ENCODE data around the gene SLC25A19.
"Not testable (repeated sequence)": the region's sequence is repeated elsewhere in the genome, so short reads cannot be mapped to it uniquely, and the experiment has no call there.

Gene SLC25A19

DNA sequence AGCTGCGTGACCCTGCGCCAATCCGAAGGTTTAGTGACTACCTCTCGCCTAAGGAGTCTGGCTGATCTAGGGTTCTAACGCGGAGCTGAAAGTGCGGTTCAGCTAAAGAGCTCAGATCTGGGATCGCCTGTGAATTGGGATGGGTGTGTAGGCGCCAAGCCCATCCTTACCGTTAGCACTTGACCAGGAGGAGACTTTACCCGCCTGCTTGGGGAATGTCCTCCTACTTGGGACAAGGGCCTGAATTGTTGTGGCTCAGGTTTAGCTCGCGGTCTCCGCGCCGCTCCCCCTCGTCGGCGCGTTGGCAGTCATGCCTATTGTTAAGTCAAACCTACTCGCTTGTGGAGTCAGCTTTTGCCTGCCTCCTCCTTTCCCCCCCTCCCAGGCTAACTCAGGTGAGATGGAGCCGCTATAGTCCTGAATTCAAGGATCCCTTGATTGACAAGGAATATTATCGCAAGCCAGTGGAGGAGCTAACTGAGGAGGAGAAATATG, 27.1 kb downstream of the SLC25A19 start:
- in situ Hi-C loops (cut with HindIII; ENCODE audit: low pct_ligation_motif_present, low sequenced_read_pairs) = no loop called here
- Histone ChIP-seq H3K36me3 (replicated peaks) (peaks cover 17% of the 10 kb centered on the region), H3K27ac (peak overlapping the region; percentile 99), H3K27me3 (replicated peaks) (no peaks in the 10 kb centered on the region), H3K4me3 (ENCODE audit: low read depth, low read length) (peak overlapping the region; percentile 92)
- no peak for DNase-seq
- TF ChIP-seq, protein P1, sequence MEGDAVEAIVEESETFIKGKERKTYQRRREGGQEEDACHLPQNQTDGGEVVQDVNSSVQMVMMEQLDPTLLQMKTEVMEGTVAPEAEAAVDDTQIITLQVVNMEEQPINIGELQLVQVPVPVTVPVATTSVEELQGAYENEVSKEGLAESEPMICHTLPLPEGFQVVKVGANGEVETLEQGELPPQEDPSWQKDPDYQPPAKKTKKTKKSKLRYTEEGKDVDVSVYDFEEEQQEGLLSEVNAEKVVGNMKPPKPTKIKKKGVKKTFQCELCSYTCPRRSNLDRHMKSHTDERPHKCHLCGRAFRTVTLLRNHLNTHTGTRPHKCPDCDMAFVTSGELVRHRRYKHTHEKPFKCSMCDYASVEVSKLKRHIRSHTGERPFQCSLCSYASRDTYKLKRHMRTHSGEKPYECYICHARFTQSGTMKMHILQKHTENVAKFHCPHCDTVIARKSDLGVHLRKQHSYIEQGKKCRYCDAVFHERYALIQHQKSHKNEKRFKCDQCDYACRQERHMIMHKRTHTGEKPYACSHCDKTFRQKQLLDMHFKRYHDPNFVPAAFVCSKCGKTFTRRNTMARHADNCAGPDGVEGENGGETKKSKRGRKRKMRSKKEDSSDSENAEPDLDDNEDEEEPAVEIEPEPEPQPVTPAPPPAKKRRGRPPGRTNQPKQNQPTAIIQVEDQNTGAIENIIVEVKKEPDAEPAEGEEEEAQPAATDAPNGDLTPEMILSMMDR (IDR thresholded peaks at IDR 0.05; ENCODE audit: low read depth, low read length, missing control alignments) = no peak

DNA sequence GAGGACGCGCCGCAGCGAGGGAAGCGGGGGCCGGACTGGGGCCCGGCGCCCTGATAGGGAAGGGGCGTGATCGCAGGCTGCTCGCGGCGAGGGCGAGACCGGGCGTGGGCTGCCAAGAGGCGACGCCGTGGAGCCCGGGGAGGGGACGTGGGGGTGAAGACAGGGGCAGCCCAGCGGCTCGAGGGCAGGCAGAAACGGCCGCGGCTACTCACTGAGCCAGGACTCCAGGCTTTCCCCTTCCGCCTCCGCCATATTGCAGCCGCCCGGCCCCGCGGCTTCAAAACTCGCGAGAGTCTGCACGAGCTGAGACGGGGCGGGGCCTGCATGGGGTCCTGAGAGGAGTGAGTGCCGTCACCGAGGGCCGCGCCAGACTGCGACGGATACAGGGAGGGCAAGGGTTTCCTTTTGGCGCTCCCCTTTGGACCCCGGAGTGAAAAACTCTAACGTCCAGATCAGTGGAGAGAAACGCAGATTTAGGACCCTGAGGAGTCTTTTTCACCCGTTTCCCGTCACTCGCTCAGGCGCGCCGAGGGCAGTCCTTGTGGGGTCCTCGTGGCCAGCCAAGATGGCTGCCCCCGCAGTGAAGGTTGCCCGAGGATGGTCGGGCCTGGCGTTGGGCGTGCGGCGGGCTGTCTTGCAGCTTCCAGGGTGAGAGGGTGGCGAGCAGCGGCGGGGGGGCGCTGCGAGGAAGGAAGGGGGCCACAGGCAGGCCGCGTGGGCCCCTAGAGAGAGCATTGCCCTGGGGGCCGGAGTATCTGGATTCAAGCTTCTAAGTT, 27.7 kb downstream of the SLC25A19 start, which contains the start of the genes GGA3 and MRPS7:
Gene GGA3, minus strand, starts transcription at position 271 of the 776 bp plus-strand sequence. Its CDS starts 19 bp downstream, at position 252.
Gene MRPS7, plus strand, starts transcription at position 544 of the 776 bp plus-strand sequence. Its CDS starts 22 bp downstream, at position 566.
- Histone ChIP-seq H3K36me3 (replicated peaks) (peaks cover 13% of the 10 kb centered on the region), H3K4me3 (ENCODE audit: low read depth, low read length) (peak within 1 kb of the TSS; percentile 92), H3K27me3 (replicated peaks) (no peaks in the 10 kb centered on the region), H3K27ac (peak within 1 kb of the TSS; percentile 99)
- TF ChIP-seq, protein P1 (IDR thresholded peaks at IDR 0.05; ENCODE audit: low read depth, low read length, missing control alignments) = no peak
- DNase-seq = peak; percentile 88
- in situ Hi-C loops (cut with HindIII; ENCODE audit: low pct_ligation_motif_present, low sequenced_read_pairs) = no loop called here

DNA sequence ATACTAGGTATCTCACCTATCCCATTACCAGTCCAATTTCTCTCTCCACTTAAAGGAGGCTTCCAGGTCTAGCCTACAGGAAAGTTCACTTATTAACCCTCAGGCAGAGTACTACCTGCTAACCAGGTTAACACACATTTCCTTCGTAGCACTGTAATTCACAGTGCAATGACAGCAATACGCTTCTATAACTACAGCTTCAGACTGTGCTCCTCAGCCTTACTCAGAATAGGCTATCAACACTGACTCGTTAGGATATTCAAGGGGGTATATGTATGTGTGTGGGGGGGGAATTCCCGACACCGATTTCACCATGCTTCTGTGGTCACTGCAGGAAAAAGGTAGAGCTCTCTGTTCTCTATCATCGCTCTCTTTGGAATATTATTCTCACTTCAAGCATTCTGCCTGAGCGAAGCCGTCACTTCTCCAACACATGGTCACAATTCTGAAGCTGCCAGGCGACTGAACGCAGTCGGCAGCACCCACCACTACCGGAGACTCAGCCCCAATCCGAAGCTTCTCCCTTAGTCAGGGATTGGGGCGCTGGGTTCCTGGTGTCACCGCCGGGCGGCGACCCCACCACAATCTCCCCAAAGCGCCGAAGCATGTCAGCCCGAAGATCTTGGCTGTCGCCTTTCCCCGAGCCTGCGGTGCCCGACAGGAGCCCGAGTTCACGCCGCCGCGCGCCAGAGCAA, 28.4 kb downstream of the SLC25A19 start:
- no peaks in the 10 kb centered on the region for H3K27me3 ChIP-seq (replicated peaks)
- H3K27ac ChIP-seq = peak overlapping the region; percentile 99
- in situ Hi-C loops (cut with HindIII; ENCODE audit: low pct_ligation_motif_present, low sequenced_read_pairs) = no loop called here
- H3K36me3 ChIP-seq (replicated peaks) = peaks cover 7% of the 10 kb centered on the region
- DNase-seq = no peak
- TF ChIP-seq, protein P1 (IDR thresholded peaks at IDR 0.05; ENCODE audit: low read depth, low read length, missing control alignments) = peak; percentile 19
- peak overlapping the region; percentile 92 for H3K4me3 ChIP-seq (ENCODE audit: low read depth, low read length)

DNA sequence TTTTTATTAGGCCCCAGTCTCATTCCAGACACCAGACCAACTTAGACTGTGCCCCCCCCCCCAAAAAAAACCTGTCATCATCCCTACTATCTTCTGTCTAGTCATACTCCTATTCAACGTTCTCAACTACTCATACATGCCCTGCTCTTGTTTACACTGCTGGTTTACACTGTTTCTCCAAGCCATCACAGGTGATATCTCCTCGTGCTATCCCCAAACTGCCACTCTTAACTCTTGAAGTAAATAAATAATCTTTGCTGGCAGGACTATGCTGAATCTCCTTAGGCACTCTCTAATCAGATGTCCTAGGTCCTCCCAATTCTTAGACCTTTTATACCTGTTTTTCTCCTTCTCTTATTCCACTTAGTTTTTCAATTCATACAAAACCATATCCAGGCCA, 32.0 kb downstream of the SLC25A19 start:
- DNase-seq; H3K27me3 ChIP-seq (replicated peaks); H3K27ac ChIP-seq; H3K4me3 ChIP-seq (ENCODE audit: low read depth, low read length); in situ Hi-C loops (cut with HindIII; ENCODE audit: low pct_ligation_motif_present, low sequenced_read_pairs); H3K36me3 ChIP-seq (replicated peaks): not testable (repeated sequence)

DNA sequence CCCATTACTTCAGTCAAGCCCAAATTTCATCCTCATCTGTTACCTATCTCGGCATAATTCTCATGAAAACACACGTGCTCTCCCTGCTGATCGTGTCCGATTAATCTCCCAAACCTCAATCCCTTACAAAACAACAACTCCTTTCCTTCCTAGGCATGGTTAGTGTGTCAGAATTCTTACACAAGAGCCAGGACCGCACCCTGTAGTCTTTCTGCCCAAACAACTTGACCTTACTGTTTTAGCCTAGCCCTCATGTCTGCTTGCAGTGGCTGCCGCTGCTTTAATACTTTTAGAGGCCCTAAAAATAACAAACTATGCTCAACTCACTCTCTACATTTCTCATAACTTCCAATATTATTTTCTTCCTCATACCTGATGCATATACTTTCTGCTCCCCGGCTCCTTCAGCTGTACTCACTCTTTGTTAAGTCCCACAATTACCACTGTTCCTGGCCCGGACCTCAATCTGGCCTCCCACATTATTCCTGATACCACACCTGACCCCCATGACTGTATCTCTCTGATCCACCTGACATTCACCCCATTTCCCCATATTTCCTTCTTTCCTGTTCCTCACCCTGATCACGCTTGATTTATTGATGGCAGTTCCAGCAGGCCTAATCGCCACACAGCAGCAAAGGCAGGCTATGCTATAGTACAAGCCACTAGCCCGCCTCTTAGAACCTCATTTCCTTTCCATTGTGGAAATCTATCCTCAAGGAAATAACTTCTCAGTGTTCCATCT, 33.1 kb downstream of the SLC25A19 start:
- H3K27me3 ChIP-seq (replicated peaks); DNase-seq; H3K36me3 ChIP-seq (replicated peaks); H3K4me3 ChIP-seq (ENCODE audit: low read depth, low read length); H3K27ac ChIP-seq; in situ Hi-C loops (cut with HindIII; ENCODE audit: low pct_ligation_motif_present, low sequenced_read_pairs): not testable (repeated sequence)

DNA sequence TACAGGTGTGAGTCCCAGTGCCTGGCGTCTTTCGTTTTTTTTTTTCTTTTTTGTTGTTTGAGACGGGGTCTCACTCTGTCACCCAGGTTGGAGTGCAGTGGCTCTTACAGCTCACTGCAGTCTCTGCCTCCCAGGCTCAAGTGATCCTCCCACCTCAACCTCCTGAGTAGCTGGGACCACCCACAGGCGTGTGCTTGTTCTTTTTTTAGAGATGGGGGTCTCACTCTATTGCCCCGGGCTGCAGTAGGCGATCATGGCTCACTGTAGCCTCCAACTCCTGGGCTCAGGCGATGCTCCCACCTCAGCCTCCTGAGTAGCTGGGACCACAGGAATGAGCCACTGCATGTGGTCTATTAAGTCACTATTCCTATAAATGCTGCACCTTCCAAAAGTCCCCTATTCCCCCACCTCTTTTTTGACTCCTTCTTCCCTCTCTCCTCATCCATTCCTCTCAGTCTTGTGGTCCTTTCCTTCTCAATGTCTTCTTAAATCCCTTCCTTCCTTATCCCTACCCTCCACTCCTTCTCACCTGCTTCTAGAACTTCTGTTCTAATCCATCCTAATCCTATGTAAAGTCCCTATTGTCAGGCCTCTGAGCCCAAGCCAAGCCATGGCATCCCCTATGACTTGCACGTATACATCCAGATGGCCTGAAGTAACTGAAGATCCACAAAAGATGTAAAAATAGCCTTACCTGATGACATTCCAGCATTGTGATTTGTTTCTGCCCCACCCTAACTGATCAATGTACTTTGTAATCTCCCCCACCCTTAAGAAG, 37.0 kb downstream of the SLC25A19 start:
- TF ChIP-seq, protein P1 (IDR thresholded peaks at IDR 0.05; ENCODE audit: low read depth, low read length, missing control alignments) = no peak
- no peak overlapping the region for H3K4me3 ChIP-seq (ENCODE audit: low read depth, low read length)
- H3K36me3 ChIP-seq (replicated peaks) = no peaks in the 10 kb centered on the region
- in situ Hi-C loops (cut with HindIII; ENCODE audit: low pct_ligation_motif_present, low sequenced_read_pairs) = no loop called here
- no peak for DNase-seq
- no peaks in the 10 kb centered on the region for H3K27me3 ChIP-seq (replicated peaks)
- no peak overlapping the region for H3K27ac ChIP-seq
